Caco-2 (cell line): Measurements from ENCODE around the gene OTUD5. TPM values are rescaled to one million over a fixed set of nuclear protein-coding genes. Genes with fewer than 3 reads are reported as not detected.

Experiments used
- BruUV-seq: library from RNA; stranded (reverse); fragments of 400-500 nt; replicated peaks from 2 replicates; lab custom pipeline; 2021; lab: Mats Ljungman, UMichigan
- CTCF ChIA-PET: fragments of 300-600 bp; sonication (Branson Sonifier 250); formaldehyde crosslinking; loops from one replicate; lab custom pipeline; 2022; ENCODE audit warnings: antibody characterized with exemption; lab: Charles Lee
- POLR2A ChIA-PET: fragments of 300-600 bp; sonication (Branson Sonifier 250); formaldehyde crosslinking; loops from one replicate; lab custom pipeline; 2022; ENCODE audit warnings: antibody characterized with exemption; lab: Charles Lee
- DNase-seq, 2 experiments: peaks; one replicate each; pipeline versions ENCODE4 v3.0.0 to v3.0.0-alpha.2; 2020 to 2022
- H3K27me3 ChIP-seq: replicated peaks from 2 replicates; pipeline ENCODE4 v1.6.0; 2011; ENCODE audit warnings: low read length; ENCODE audit not compliant: control insufficient read depth, insufficient read depth
- H3K36me3 ChIP-seq: 2 replicates; pipeline ENCODE4 v1.5.1; 2011; ENCODE audit warnings: low read length; ENCODE audit not compliant: control insufficient read depth, insufficient read depth
- H3K4me1 ChIP-seq: fragments of 250-450 bp; sonication (Bioruptor Pico); 2 replicates; pipeline ENCODE4 v1.5.1; 2020; ENCODE audit warnings: mild to moderate bottlenecking
- H3K4me3 ChIP-seq: 2 replicates; pipeline ENCODE4 v1.5.1; 2011; ENCODE audit warnings: low read depth, mild to moderate bottlenecking, control low read depth, low read length
- H3K9me3 ChIP-seq: fragments of 250-450 bp; sonication (Bioruptor Pico); 2 replicates; pipeline ENCODE4 v1.5.1; 2020; ENCODE audit warnings: mild to moderate bottlenecking, moderate library complexity
- H3K27ac Mint-ChIP-seq: one replicate; pipeline ENCODE4 v1.8.0; 2022; ENCODE audit warnings: mixed read lengths; ENCODE audit not compliant: unreplicated experiment
- H3K27me3 Mint-ChIP-seq: one replicate; pipeline ENCODE4 v1.8.0; 2022; ENCODE audit warnings: mixed read lengths; ENCODE audit not compliant: insufficient read depth, unreplicated experiment
- H3K36me3 Mint-ChIP-seq: one replicate; pipeline ENCODE4 v1.8.0; 2022; ENCODE audit warnings: mild to moderate bottlenecking, mixed read lengths; ENCODE audit not compliant: insufficient read depth, unreplicated experiment
- H3K4me1 Mint-ChIP-seq: one replicate; pipeline ENCODE4 v1.8.0; 2022; ENCODE audit warnings: low read depth, mixed read lengths; ENCODE audit not compliant: unreplicated experiment
- H3K4me3 Mint-ChIP-seq: one replicate; pipeline ENCODE4 v1.8.0; 2022; ENCODE audit warnings: mild to moderate bottlenecking, moderate library complexity, mixed read lengths; ENCODE audit not compliant: unreplicated experiment
- H3K9me3 Mint-ChIP-seq: one replicate; pipeline ENCODE4 v1.8.0; 2022; ENCODE audit warnings: mixed read lengths; ENCODE audit not compliant: unreplicated experiment
- intact Hi-C: fragments of 100-400 bp; cut with micrococcal nuclease; formaldehyde crosslinking; loops from one replicate; pipeline ENCODE4 v1.10.0; 2022; ENCODE audit not compliant: unreplicated experiment
- total RNA-seq: library from RNA; stranded (reverse); gene quantifications from 2 replicates; pipeline ENCODE4 v1.2.3, GENCODE V29; 2022
- TF ChIP-seq, protein P1 (sequence below), 2 experiments: fragments of 200-600 bp in 1 of 2; IDR thresholded peaks; 1 replicate in 1 of 2; 2 replicates in 1 of 2; pipeline versions ENCODE4 v1.5.1 to v1.8.0; 2011 to 2022; ENCODE audit warnings: antibody characterized with exemption in 1 of 2, control low read depth in 1 of 2, inconsistent platforms in 1 of 2, low read depth in 1 of 2, low read length in 1 of 2, mild to moderate bottlenecking in 1 of 2, moderate library complexity in 1 of 2; ENCODE audit not compliant: insufficient read depth in 1 of 2, severe bottlenecking in 1 of 2, unreplicated experiment in 1 of 2

Gene OTUD5
- total RNA-seq, 1 experiment from 2014 or later = 40.6 TPM

DNA sequence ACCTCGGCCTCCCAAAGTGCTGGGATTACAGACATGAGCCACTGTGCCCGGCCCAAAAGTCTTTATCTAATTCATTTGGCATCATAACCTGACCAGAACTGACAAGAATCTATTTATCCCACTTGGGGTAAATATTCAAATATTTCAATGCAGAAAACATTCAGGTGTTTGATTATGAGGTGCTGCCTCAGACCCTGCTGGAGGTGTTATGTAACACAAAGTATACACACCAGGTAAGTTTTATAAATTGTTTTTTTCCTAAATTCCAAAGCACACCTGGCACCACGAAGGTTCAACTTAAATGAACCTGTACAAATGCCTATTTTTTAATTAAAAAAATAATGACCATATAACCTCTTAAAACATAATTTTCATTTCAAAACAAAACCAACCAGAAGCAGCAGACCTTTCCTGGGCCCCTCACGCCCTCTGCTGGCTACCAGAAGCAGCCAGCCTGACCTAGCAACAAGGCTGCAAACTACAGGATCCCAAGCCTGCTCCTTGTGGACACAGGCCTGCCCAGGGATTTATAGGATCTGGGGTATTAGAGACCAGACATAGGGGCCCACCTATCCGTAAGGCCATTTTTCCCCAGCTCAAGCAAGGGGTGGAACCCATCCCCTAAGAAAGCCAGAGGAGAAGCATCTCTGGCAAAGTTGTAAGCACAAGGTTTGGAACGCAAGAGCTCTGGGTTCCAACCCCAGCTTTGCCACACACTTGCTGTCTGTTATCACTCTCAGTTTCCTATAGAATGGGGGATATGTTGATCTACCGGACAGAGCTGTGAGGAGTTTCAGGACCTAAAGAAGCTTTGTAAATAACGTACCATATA, 11.7 kb downstream of the OTUD5 start:
- Mint-ChIP-seq H3K9me3 (no peaks in the 10 kb centered on the region), H3K4me1 (no peaks in the 10 kb centered on the region), H3K27ac (no peak overlapping the region), H3K4me3 (no peak overlapping the region), H3K36me3 (peaks cover 5% of the 10 kb centered on the region), H3K27me3 (no peaks in the 10 kb centered on the region)
- intact Hi-C loops = loop anchor here (5.0 kb wide), 1 partner anchor 183 kb away; the partner anchor contains the start of gene GLOD5
- POLR2A ChIA-PET = no interaction called here
- TF ChIP-seq, protein P1, sequence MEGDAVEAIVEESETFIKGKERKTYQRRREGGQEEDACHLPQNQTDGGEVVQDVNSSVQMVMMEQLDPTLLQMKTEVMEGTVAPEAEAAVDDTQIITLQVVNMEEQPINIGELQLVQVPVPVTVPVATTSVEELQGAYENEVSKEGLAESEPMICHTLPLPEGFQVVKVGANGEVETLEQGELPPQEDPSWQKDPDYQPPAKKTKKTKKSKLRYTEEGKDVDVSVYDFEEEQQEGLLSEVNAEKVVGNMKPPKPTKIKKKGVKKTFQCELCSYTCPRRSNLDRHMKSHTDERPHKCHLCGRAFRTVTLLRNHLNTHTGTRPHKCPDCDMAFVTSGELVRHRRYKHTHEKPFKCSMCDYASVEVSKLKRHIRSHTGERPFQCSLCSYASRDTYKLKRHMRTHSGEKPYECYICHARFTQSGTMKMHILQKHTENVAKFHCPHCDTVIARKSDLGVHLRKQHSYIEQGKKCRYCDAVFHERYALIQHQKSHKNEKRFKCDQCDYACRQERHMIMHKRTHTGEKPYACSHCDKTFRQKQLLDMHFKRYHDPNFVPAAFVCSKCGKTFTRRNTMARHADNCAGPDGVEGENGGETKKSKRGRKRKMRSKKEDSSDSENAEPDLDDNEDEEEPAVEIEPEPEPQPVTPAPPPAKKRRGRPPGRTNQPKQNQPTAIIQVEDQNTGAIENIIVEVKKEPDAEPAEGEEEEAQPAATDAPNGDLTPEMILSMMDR (IDR thresholded peaks at IDR 0.05; ENCODE audit: insufficient read depth in 1 of 2, low read depth in 1 of 2, low read length in 1 of 2, severe bottlenecking in 1 of 2, unreplicated experiment in 1 of 2) = peak; percentile 69 to 88
- no TSS peak for BruUV-seq
- Histone ChIP-seq H3K4me3 (no peak overlapping the region), H3K36me3 (no peaks in the 10 kb centered on the region; the same call in 1 of the 2 replicates), H3K27me3 (no peaks in the 10 kb centered on the region), H3K9me3 (no peaks in the 10 kb centered on the region), H3K4me1 (no peaks in the 10 kb centered on the region)
- DNase-seq = peak; percentile 42 to 57
- CTCF ChIA-PET = interaction anchor here (0.7 to 0.9 kb wide), 2 partner anchors 140 to 297 kb away, joined by 3 read pairs; no protein-coding TSS in a partner anchor

DNA sequence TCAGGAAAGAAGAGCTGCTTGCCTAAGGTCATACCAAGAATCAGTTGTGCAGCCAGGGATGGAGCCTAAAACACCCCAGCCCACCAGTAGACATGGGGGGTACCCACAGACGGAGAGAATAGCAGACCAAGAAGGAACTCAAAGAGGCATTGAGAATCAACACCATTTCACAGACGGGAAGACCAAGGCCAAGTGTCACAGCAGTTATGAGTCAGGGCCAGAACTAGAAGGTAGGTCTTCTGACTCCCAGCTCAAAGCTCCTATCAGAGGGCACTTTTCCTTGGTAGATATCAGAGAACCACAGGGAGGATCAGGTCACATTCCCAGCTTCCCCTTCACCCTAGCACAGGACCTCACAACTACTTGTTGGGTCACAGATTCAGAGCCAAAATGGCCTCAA, 14.5 kb downstream of the OTUD5 start:
- DNase-seq = no peak
- H3K27ac Mint-ChIP-seq = no peak overlapping the region
- Histone ChIP-seq H3K4me3 (no peak overlapping the region), H3K27me3 (no peaks in the 10 kb centered on the region), H3K4me1 (no peaks in the 10 kb centered on the region), H3K36me3 (no peaks in the 10 kb centered on the region; the same call in 1 of the 2 replicates), H3K9me3 (no peaks in the 10 kb centered on the region)
- no peaks in the 10 kb centered on the region for H3K27me3 Mint-ChIP-seq
- BruUV-seq = no TSS peak
- TF ChIP-seq, protein P1 (IDR thresholded peaks at IDR 0.05; ENCODE audit: insufficient read depth in 1 of 2, low read depth in 1 of 2, low read length in 1 of 2, severe bottlenecking in 1 of 2, unreplicated experiment in 1 of 2) = no peak
- intact Hi-C loops = no loop called here
- no peak overlapping the region for H3K4me3 Mint-ChIP-seq
- H3K4me1 Mint-ChIP-seq = no peaks in the 10 kb centered on the region
- H3K36me3 Mint-ChIP-seq = peaks cover 11% of the 10 kb centered on the region
- H3K9me3 Mint-ChIP-seq = no peaks in the 10 kb centered on the region
- CTCF ChIA-PET = interaction anchor here (1.0 kb wide), 1 partner anchor 13 kb away, joined by 3 read pairs; no protein-coding TSS in a partner anchor
- POLR2A ChIA-PET = no interaction called here

DNA sequence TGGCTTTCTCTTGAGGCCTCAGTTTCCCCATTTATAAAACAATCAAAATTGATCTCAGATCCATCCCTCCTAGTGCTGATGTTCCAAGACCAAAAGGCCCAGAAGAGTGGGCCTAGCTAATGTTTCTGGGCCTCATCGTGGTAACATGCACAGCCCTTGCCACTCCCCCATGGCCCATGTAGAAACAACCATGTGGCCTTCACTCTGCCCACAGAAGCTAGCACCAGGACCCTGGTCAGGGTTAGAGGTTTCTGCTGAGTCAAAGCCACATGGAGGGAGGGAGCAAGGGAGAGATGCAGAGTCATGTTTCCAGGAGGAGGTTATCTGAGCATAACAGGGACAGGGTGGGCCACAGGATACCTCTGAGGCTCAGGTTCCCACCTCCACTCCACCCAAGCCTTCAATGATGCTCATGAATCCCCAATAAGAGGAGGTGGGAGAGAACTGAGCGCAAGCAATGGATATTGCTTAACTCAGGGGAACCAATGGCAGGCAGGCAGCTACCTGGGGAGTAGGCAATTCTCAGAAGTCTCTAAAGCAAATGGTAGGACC, 16.9 kb downstream of the OTUD5 start:
- peaks cover 13% of the 10 kb centered on the region for H3K36me3 Mint-ChIP-seq
- DNase-seq = no peak
- POLR2A ChIA-PET = interaction anchor here (0.7 kb wide), 1 partner anchor 8 kb away, joined by 11 read pairs; no protein-coding TSS in a partner anchor
- H3K4me3 Mint-ChIP-seq = no peak overlapping the region
- no TSS peak for BruUV-seq
- H3K9me3 Mint-ChIP-seq = no peaks in the 10 kb centered on the region
- Histone ChIP-seq H3K4me1 (no peaks in the 10 kb centered on the region), H3K27me3 (no peaks in the 10 kb centered on the region), H3K9me3 (no peaks in the 10 kb centered on the region), H3K36me3 (no peaks in the 10 kb centered on the region; the same call in 1 of the 2 replicates), H3K4me3 (no peak overlapping the region)
- H3K27me3 Mint-ChIP-seq = no peaks in the 10 kb centered on the region
- CTCF ChIA-PET = interaction anchor here (0.6 kb wide), 1 partner anchor 103 kb away, joined by 3 read pairs; no protein-coding TSS in a partner anchor
- intact Hi-C loops = no loop called here
- H3K4me1 Mint-ChIP-seq = no peaks in the 10 kb centered on the region
- TF ChIP-seq, protein P1 (IDR thresholded peaks at IDR 0.05; ENCODE audit: insufficient read depth in 1 of 2, low read depth in 1 of 2, low read length in 1 of 2, severe bottlenecking in 1 of 2, unreplicated experiment in 1 of 2) = no peak
- H3K27ac Mint-ChIP-seq = no peak overlapping the region
